HUES48 (cell line): ENCODE data around the gene CACNA1C.

Source experiments
- H3K27ac ChIP-seq: one replicate; pipeline ENCODE4 v1.7.0; 2013; ENCODE audit warnings: low read depth, low read length, inconsistent platforms
- H3K27me3 ChIP-seq: 2 replicates; pipeline ENCODE4 v1.6.1; 2013; ENCODE audit warnings: mild to moderate bottlenecking, low read length; ENCODE audit not compliant: control insufficient read depth, insufficient read depth
- H3K36me3 ChIP-seq: 2 replicates; pipeline ENCODE4 v1.6.1; 2013; ENCODE audit warnings: low read length; ENCODE audit not compliant: control insufficient read depth, insufficient read depth
- H3K4me1 ChIP-seq: 2 replicates; pipeline ENCODE4 v1.6.1; 2013; ENCODE audit warnings: mild to moderate bottlenecking, low read length; ENCODE audit not compliant: control insufficient read depth, insufficient read depth
- H3K4me3 ChIP-seq: 2 replicates; pipeline ENCODE4 v1.5.1; 2013; ENCODE audit warnings: mild to moderate bottlenecking, low read depth, low read length
- H3K9ac ChIP-seq: 2 replicates; pipeline ENCODE4 v1.6.1; 2013; ENCODE audit warnings: mild to moderate bottlenecking, low read depth, low read length, moderate library complexity
- H3K9me3 ChIP-seq: 2 replicates; pipeline ENCODE4 v1.6.1; 2013; ENCODE audit warnings: low read length; ENCODE audit not compliant: control insufficient read depth, insufficient read depth

Gene CACNA1C

DNA sequence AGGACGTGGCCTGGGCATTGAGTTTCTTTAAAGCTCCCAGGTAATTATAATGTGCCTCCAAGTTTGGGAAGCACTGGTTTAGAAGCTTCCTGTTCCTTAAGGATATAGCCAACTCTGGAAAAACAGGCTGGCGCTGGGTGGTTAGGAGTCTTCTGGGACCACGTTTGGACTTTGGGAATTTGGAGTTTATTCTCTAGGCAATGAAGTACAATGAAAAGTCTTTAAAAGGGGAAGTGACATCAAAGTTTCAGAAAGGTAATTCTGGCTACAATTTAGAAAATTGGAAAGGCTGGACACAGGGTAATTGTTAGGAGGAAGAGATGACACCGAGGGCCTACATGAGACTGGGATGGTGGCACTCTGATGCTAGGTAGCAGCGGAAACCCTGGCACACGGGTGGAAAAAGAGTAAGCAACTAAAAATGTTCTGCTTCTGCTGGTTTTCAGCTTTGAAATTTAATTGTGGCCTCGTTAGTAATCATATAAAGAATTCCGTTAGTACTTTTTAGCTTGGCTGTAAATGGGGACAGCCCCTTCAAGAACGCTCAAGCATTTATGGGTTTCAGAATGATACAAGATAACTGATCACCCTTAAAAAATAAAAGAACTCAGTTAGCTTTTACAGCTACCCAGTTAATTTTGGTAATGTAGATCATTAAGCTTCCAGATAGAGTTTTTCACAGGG, 35.8 kb upstream of the CACNA1C start:
- no peaks in the 10 kb centered on the region for H3K36me3 ChIP-seq
- H3K27ac ChIP-seq: no peak overlapping the region
- peaks cover 4% of the 10 kb centered on the region; the same call in 1 of the 2 replicates for H3K4me1 ChIP-seq
- no peak overlapping the region for H3K4me3 ChIP-seq
- no peaks in the 10 kb centered on the region for H3K27me3 ChIP-seq
- H3K9me3 ChIP-seq: no peaks in the 10 kb centered on the region
- no peak overlapping the region for H3K9ac ChIP-seq

DNA sequence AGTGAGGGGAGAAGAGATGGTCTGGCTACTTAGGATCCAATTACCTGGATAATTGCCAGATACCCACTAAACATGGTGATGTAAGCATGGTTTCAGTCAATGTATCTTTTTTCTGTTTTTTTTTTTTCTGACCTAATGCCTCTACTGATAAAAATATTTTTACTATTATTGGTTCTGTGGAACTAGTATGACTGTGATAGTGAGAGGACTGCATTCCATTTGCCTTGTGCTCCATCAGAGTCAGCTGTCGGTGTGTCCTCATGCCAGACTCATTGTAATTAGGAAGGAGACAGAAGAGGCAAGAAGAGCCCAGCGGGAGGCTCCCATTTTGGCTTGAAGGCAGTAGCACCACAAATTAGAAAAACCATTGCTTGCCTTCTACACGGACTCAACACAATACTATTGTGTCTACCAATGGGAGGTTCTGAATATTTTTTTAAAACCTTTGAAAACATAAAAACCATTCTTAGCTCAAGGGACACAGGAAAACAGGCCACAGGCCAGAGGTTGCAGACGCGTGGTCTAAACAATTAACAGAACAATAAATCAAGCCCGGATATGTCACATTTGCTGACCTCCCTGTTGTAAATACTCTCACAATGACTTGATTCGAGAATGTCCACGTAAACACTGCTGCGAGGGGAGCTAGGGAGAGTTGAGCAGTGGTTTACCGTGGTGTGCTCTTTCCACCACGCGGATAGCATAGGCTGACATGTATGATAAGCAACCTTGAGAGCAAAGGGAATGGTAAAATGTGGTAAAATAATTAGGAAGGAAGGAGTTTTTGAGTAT, 35.0 kb upstream of the CACNA1C start:
- no peak overlapping the region for H3K9ac ChIP-seq
- H3K9me3 ChIP-seq: no peaks in the 10 kb centered on the region
- H3K36me3 ChIP-seq: no peaks in the 10 kb centered on the region
- peaks cover 4% of the 10 kb centered on the region; the same call in 1 of the 2 replicates for H3K4me1 ChIP-seq
- no peak overlapping the region for H3K27ac ChIP-seq
- no peak overlapping the region for H3K4me3 ChIP-seq
- H3K27me3 ChIP-seq: no peaks in the 10 kb centered on the region

DNA sequence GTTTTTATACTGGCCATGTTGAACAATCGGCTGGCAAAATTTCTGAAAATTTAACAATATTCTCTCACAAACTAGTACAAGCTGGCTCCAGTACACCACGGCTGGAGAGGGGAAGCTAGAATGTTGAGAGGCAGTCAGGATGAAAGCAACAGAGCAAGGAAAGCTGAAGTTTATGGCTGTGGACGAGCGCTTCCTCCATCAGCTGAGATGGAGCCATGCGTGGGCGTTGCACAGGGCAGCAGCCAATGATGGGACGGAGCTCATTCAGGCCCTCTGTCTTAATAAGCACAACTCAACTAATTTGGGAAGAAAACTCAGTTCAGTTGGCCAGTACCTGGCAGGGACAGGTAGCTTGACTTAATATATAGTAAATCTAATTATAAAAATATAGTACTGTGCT, 34.4 kb upstream of the CACNA1C start:
- H3K4me3 ChIP-seq: no peak overlapping the region
- no peak overlapping the region for H3K9ac ChIP-seq
- no peaks in the 10 kb centered on the region for H3K27me3 ChIP-seq
- H3K36me3 ChIP-seq: no peaks in the 10 kb centered on the region
- H3K27ac ChIP-seq: no peak overlapping the region
- H3K4me1 ChIP-seq: peaks cover 7% of the 10 kb centered on the region
- no peaks in the 10 kb centered on the region for H3K9me3 ChIP-seq

DNA sequence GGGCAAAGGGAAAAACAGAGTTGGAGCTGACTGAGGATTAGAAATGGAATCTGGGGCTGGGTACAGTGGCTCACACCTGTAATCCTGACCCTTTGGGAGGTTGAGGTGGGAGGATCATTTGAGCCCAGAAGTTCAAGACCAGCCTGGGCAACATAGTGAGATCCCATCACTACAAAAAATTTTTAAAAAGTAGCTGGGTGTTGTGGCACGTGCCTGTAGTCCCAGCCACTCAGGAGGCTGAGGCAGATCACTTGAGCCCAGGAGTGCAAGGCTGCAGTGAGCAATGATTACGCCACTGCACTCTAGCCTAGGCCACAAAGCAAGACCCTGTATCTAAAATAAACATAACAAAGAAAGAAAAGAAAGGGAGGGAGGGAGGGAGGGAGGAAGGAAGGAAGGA, 33.7 kb upstream of the CACNA1C start:
- no peaks in the 10 kb centered on the region for H3K36me3 ChIP-seq
- H3K27ac ChIP-seq: no peak overlapping the region
- H3K4me1 ChIP-seq: peaks cover 11% of the 10 kb centered on the region
- H3K9me3 ChIP-seq: no peaks in the 10 kb centered on the region
- no peak overlapping the region for H3K4me3 ChIP-seq
- H3K27me3 ChIP-seq: no peaks in the 10 kb centered on the region
- no peak overlapping the region for H3K9ac ChIP-seq

DNA sequence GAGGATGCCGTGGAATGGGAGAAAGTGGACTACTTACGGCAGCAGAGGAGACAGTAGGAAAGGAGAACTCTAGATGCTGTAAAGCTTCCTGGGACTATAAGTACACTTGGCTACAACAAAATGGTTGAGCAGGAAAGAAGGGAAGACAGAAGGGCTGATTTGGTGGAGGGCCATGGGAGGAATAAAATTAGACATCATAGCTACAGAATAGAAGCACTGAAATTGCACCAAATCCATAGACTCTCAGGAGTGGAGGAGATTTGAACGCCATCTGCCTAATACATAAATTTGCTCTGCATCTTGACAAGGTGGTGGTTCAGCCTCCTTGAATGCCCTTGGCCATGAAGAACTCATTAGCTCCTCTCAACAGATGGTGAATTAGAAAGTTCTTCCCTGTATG, 32.3 kb upstream of the CACNA1C start:
- H3K9ac ChIP-seq: no peak overlapping the region
- peaks cover 11% of the 10 kb centered on the region for H3K4me1 ChIP-seq
- H3K36me3 ChIP-seq: no peaks in the 10 kb centered on the region
- H3K27ac ChIP-seq: no peak overlapping the region
- no peaks in the 10 kb centered on the region for H3K9me3 ChIP-seq
- H3K27me3 ChIP-seq: no peaks in the 10 kb centered on the region
- H3K4me3 ChIP-seq: no peak overlapping the region

DNA sequence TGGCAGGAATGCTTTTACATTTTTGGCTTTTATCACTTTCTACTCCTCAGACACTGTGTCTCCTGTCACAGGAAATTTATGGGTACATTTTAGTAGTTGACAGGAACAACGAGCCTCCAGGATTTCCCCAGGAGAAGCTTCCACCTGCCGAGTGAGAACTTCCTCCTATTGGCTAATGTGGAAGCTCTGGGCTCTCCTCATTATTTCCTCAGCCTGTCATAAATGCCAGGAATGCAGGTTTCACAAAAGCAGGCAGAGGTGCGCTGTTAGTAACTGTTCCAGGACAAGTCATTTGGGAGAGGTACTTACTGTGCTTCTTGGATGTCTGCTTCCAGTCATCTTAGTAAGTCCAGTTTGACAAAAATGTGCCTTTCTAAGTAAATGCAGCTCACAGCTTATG, 29.4 kb upstream of the CACNA1C start:
- Histone ChIP-seq H3K36me3 (no peaks in the 10 kb centered on the region), H3K4me3 (no peak overlapping the region), H3K27me3 (no peaks in the 10 kb centered on the region), H3K9ac (no peak overlapping the region), H3K4me1 (peaks cover 7% of the 10 kb centered on the region; the same call in 1 of the 2 replicates), H3K9me3 (no peaks in the 10 kb centered on the region), H3K27ac (no peak overlapping the region)

DNA sequence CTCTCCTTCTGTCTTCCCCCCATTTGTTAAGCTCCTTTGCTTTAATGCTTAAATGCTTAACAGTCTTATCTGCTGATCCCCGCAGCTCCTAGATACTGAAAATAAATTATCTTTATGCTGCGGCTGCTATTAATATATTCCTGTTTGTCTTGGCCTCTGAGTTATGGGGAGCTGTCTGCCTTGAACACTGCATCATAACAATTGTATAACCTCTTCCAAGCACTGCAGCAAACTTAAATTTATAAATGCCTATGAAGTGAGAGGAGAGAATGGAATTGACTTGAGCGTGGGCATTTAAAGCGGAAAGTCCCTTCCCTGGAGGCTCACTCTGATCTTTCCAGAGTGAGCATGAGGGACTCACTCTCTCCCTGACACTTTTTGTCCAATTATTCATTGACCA, 25.4 kb upstream of the CACNA1C start:
- Histone ChIP-seq H3K27ac (no peak overlapping the region), H3K9ac (no peak overlapping the region), H3K4me1 (peaks cover 7% of the 10 kb centered on the region; the same call in 1 of the 2 replicates), H3K4me3 (no peak overlapping the region), H3K9me3 (no peaks in the 10 kb centered on the region), H3K36me3 (no peaks in the 10 kb centered on the region), H3K27me3 (peaks cover 8% of the 10 kb centered on the region; the same call in 1 of the 2 replicates)

DNA sequence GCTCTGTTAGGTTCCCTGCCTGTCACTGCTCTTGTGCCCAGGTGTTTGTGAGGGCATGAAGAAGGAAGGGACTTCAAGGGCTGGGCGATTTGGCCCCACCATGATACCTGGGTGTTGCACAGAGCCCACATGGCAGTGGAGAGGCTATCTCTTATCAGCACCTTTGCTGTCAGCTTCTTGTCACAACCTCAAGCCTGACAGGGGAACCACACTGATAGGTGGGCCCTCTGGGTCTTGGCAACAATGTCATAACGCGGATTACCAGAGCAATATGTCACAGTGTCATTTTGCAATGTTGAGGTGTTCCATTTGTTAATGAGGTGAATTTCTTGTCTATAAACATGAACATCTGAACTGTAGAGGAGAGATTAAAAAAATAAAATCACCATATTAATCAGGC, 22.9 kb upstream of the CACNA1C start:
- no peaks in the 10 kb centered on the region for H3K9me3 ChIP-seq
- no peaks in the 10 kb centered on the region for H3K4me1 ChIP-seq

DNA sequence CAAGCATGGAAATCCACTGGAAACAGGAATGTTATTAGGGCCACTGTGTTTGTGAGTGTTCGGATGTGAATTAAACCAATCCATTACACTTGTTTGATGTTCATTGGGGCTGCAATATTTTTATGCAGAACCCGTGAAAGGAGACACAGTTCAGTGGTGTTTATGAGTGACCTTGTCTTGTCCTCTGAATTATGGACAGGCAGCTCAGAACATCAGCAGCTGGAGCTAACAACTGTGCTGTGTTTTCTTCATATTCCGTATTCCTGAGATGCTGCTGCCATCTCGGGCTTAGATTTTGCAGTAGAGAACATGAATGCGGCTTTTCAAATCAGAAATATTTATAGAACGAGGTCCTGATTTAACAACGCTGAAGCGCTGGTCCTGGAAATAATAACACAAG, 20.3 kb upstream of the CACNA1C start:
- Histone ChIP-seq H3K27ac (no peak overlapping the region), H3K9ac (no peak overlapping the region), H3K36me3 (no peaks in the 10 kb centered on the region), H3K9me3 (no peaks in the 10 kb centered on the region), H3K27me3 (peaks cover 46% of the 10 kb centered on the region), H3K4me3 (no peak overlapping the region), H3K4me1 (peaks cover 4% of the 10 kb centered on the region; the same call in 1 of the 2 replicates)

More for the DNA sequence above, 22.9 kb upstream of the CACNA1C start:
- H3K36me3 ChIP-seq: no peaks in the 10 kb centered on the region
- no peak overlapping the region for H3K9ac ChIP-seq
- H3K27me3 ChIP-seq: peaks cover 33% of the 10 kb centered on the region
- H3K4me3 ChIP-seq: no peak overlapping the region
- H3K27ac ChIP-seq: no peak overlapping the region

DNA sequence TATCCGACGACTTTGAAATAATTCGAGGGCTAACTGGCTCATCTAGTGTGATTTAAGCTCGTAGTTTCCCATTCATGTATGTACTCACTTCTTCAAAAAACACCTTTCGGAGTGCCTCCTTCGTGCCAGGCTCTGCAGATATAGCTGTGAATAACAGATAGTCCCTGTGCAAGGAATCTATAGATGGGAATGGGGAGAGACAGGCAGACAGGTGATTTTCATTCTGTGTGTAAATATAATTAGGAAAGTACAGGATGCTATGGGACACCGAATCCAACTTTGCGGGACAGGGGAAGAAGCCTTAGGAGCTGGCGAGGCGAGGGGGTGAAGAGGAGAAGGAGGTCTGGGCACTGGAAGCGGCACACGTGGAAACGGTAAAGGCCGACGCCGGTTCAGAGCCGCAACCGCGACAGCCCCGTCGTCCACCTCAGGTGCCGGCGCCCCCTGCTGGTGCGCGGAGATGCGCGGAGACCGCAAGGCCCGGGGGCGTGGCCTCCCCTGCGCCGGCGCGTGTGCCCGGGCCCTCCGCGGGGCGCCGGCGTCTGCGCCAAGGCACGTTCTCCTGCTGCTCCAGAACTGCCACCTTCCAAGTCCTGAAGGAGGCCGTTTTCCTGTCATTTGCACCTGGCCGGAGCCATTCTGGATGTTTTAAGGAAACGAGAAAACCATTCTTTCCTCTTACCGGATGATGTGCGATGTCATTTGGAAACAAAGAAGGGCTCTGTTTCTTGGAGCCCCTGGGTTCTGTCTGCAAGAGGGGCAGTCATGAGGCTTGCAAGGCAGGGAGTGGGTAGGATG, 18.0 kb upstream of the CACNA1C start:
- Histone ChIP-seq H3K9ac (no peak overlapping the region), H3K4me1 (peaks cover 4% of the 10 kb centered on the region; the same call in 1 of the 2 replicates), H3K36me3 (no peaks in the 10 kb centered on the region), H3K9me3 (no peaks in the 10 kb centered on the region), H3K27ac (no peak overlapping the region), H3K27me3 (peaks cover 46% of the 10 kb centered on the region), H3K4me3 (peak overlapping the region; percentile 53)
